Panc1 (cell line): ENCODE measurements around the gene RAB3B. TPM values are rescaled to one million over a fixed set of nuclear protein-coding genes. Genes with fewer than 3 reads are reported as not detected.

ENCODE experiments used
- ATAC-seq: fragments of 200-7000 bp; cut with Tn5 transposase; 2 replicates; pipeline ENCODE4 v1.9.1; 2020; ENCODE audit warnings: mild to moderate bottlenecking, moderate library complexity
- BruUV-seq: library from RNA; stranded (reverse); fragments of 400-500 nt; replicated peaks from 2 replicates; lab custom pipeline; 2021; lab: Mats Ljungman, UMichigan
- CTCF ChIA-PET: fragments of 300-600 bp; sonication (Branson Sonifier 250); formaldehyde crosslinking; loops from one replicate; lab custom pipeline; 2022; ENCODE audit warnings: antibody characterized with exemption; lab: Charles Lee
- POLR2A ChIA-PET: fragments of 300-600 bp; sonication (Branson Sonifier 250); formaldehyde crosslinking; loops from one replicate; lab custom pipeline; 2022; ENCODE audit warnings: antibody characterized with exemption; lab: Charles Lee
- DNase-seq: peaks from one replicate; pipeline ENCODE4 v3.0.0-alpha.2; 2010; ENCODE audit warnings: low read depth, low spot score
- H3K27ac ChIP-seq: 2 replicates; pipeline ENCODE4 v1.5.1; 2011; ENCODE audit warnings: mild to moderate bottlenecking, low read length, inconsistent platforms
- H3K27me3 ChIP-seq: fragments of 200-500 bp; sonication (Bioruptor generic); 2 replicates; pipeline ENCODE4 v1.6.0; 2014; ENCODE audit warnings: low read length, inconsistent platforms; ENCODE audit not compliant: control insufficient read depth, insufficient read depth
- H3K36me3 ChIP-seq: fragments of 200-500 bp; sonication (Bioruptor generic); 2 replicates; pipeline ENCODE4 v1.5.1; 2014; ENCODE audit warnings: inconsistent platforms, mild to moderate bottlenecking, low read length, moderate library complexity; ENCODE audit not compliant: control insufficient read depth, insufficient read depth
- H3K4me1 ChIP-seq: 2 replicates; pipeline ENCODE4 v1.5.1; 2011; ENCODE audit warnings: inconsistent platforms, mild to moderate bottlenecking, low read length, moderate library complexity; ENCODE audit not compliant: control insufficient read depth, insufficient read depth
- H3K4me3 ChIP-seq, 2 experiments: 2 replicates each; pipeline ENCODE4 v1.5.1; 2011 to 2012; ENCODE audit warnings: low read depth in 2 of 2, low read length in 2 of 2, mild to moderate bottlenecking in 2 of 2, inconsistent platforms in 1 of 2, moderate library complexity in 1 of 2
- H3K9me3 ChIP-seq: fragments of 200-500 bp; sonication (Bioruptor generic); 2 replicates; pipeline ENCODE4 v1.5.1; 2014; ENCODE audit warnings: low read depth, mild to moderate bottlenecking, inconsistent platforms, low read length, moderate library complexity; ENCODE audit not compliant: control insufficient read depth, insufficient read depth
- CTCF ChIP-seq: fragments of 450-650 bp; IDR thresholded peaks from 2 replicates; pipeline ENCODE4 v1.5.1; 2017; ENCODE audit warnings: mild to moderate bottlenecking
- POLR2AphosphoS5 ChIP-seq: IDR thresholded peaks from 2 replicates; pipeline ENCODE4 v1.6.1; 2012; ENCODE audit warnings: mild to moderate bottlenecking, low read depth, low read length, moderate library complexity
- REST ChIP-seq, 2 experiments: IDR thresholded peaks; 2 replicates each; pipeline ENCODE4 v1.6.1; 2011 to 2012; ENCODE audit warnings: low read depth in 2 of 2, control low read depth in 1 of 2, low read length in 1 of 2, mild to moderate bottlenecking in 1 of 2, moderate library complexity in 1 of 2; ENCODE audit not compliant: insufficient read depth in 1 of 2
- SIN3A ChIP-seq: IDR thresholded peaks from 2 replicates; pipeline ENCODE4 v1.6.1; 2012; ENCODE audit warnings: low read depth, mild to moderate bottlenecking, low read length, moderate library complexity, borderline replicate concordance; ENCODE audit not compliant: insufficient read depth
- TCF7L2 ChIP-seq: IDR thresholded peaks from 2 replicates; pipeline ENCODE4 v1.6.1; 2011; ENCODE audit warnings: mild to moderate bottlenecking, low read depth, low read length, inconsistent platforms
- in situ Hi-C: cut with HindIII; loops from 2 replicates; pipeline ENCODE4 v1.10.0; 2016; ENCODE audit warnings: low sequenced_read_pairs, low pct_unique_long_range_greater_than_20kb
- intact Hi-C: fragments of 100-400 bp; cut with micrococcal nuclease; formaldehyde crosslinking; loops from one replicate; pipeline ENCODE4 v1.10.0; 2022; ENCODE audit not compliant: unreplicated experiment
- total RNA-seq: library from RNA; stranded (reverse); gene quantifications from one replicate; pipeline ENCODE4 v1.2.1, GENCODE V29; 2021; ENCODE audit not compliant: unreplicated experiment

RAB3B gene
- total RNA-seq, 1 experiment from 2014 or later = 1.2 TPM

- Histone ChIP-seq H3K4me3 (no peak overlapping the region), H3K27ac (no peak overlapping the region), H3K4me1 (no peaks in the 10 kb centered on the region), H3K36me3 (no peaks in the 10 kb centered on the region), H3K27me3 (no peaks in the 10 kb centered on the region), H3K9me3 (no peaks in the 10 kb centered on the region)
- CTCF ChIA-PET = no interaction called here
- ATAC-seq (no peak), DNase-seq (no peak)
- no peak for TF ChIP-seq TCF7L2
- TF ChIP-seq REST (IDR thresholded peaks at IDR 0.05; ENCODE audit: insufficient read depth in 1 of 2, low read depth in 2 of 2, low read length in 1 of 2) = no peak
- no peak for TF ChIP-seq SIN3A
- in situ Hi-C loops (no loop called here), intact Hi-C loops (no loop called here)
- POLR2A ChIA-PET = no interaction called here
- no TSS peak for BruUV-seq
These were observed 39.8 kb downstream of the RAB3B start for GRCh38 chr1:51950701-51951100.

GRCh38 chr1:51949014-51949702 lies 41.3 kb downstream of the RAB3B start:
- Histone ChIP-seq H3K27me3 (no peaks in the 10 kb centered on the region), H3K27ac (no peak overlapping the region), H3K4me1 (no peaks in the 10 kb centered on the region), H3K36me3 (no peaks in the 10 kb centered on the region), H3K4me3 (no peak overlapping the region), H3K9me3 (no peaks in the 10 kb centered on the region)
- intact Hi-C loops (no loop called here), in situ Hi-C loops (no loop called here)
- CTCF ChIA-PET = no interaction called here
- no peak for DNase-seq
- no peak for ATAC-seq
- TF ChIP-seq SIN3A = no peak
- TF ChIP-seq TCF7L2 = no peak
- TF ChIP-seq REST (IDR thresholded peaks at IDR 0.05; ENCODE audit: insufficient read depth in 1 of 2, low read depth in 2 of 2, low read length in 1 of 2) = no peak
- no peak for TF ChIP-seq POLR2AphosphoS5
- no peak for TF ChIP-seq CTCF
- no TSS peak for BruUV-seq
- POLR2A ChIA-PET = no interaction called here
